ENCODE data around the gene SORBS2.
A peak's percentile ranks its signal among the peaks of the same experiment; 100 is the strongest.
"Not testable (repeated sequence)": the region's sequence is repeated elsewhere in the genome, so short reads cannot be mapped to it uniquely, and the experiment has no call there.

SORBS2 gene

DNA sequence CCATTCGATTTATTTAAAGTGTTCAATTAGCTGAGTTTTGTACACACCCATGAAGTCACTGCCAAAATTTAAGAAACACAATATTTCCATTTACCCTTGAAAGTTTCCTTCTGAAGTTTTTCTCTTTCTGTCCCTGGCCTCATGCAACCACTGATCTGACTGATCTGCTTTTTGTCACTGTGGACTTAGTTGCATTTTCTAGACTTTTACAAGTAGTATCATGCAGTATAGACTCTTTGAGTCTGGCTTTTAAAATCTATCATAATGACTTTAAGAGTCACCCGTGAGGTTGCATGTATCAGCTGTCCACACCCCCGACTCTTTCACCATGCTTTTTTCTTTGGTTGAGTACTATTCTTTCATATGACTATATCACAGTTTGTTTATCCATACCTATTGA, 247.6 kb downstream of the SORBS2 start:
- H3K27ac ChIP-seq = no peak overlapping the region

DNA sequence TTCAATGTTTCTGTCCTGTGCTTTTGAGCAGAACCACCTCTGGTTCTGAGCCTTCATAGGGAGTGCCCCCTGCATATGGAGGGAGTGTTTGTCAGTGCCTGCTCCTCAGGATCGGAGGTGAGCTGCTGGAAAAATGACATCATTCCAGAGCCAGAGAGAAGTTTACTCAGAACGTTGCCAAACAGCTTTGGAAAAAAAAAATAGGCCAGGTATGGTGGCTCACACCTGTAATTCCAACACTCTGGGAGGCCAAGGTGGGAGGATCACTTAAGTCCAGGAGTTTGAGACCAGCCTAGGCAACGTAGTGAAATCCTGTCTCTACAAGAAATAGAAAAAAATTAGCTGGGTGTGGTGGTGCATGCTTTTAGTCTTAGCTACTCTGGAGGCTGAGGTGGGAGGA, 249.5 kb downstream of the SORBS2 start:
- TF ChIP-seq, protein P1, sequence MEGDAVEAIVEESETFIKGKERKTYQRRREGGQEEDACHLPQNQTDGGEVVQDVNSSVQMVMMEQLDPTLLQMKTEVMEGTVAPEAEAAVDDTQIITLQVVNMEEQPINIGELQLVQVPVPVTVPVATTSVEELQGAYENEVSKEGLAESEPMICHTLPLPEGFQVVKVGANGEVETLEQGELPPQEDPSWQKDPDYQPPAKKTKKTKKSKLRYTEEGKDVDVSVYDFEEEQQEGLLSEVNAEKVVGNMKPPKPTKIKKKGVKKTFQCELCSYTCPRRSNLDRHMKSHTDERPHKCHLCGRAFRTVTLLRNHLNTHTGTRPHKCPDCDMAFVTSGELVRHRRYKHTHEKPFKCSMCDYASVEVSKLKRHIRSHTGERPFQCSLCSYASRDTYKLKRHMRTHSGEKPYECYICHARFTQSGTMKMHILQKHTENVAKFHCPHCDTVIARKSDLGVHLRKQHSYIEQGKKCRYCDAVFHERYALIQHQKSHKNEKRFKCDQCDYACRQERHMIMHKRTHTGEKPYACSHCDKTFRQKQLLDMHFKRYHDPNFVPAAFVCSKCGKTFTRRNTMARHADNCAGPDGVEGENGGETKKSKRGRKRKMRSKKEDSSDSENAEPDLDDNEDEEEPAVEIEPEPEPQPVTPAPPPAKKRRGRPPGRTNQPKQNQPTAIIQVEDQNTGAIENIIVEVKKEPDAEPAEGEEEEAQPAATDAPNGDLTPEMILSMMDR (conservative IDR thresholded peaks at IDR 0.05; ENCODE audit: low read depth, low read length) = no peak
- Histone ChIP-seq H3K36me3 (ENCODE audit: insufficient read depth) (no peaks in the 10 kb centered on the region), H3K9ac (no peak overlapping the region), H3K27me3 (ENCODE audit: insufficient read depth, low read depth) (no peaks in the 10 kb centered on the region), H3K4me3 (IDR thresholded peaks at IDR 0.05; ENCODE audit: insufficient read depth, low read depth, low read length) (no peak overlapping the region), H3K4me2 (no peak overlapping the region), H3K79me2 (ENCODE audit: insufficient read depth, low read depth) (no peaks in the 10 kb centered on the region), H3K4me1 (ENCODE audit: low read depth, poor library complexity, severe bottlenecking) (peaks cover 28% of the 10 kb centered on the region), H2AFZ (ENCODE audit: low read depth) (no peak overlapping the region), H3K27ac (no peak overlapping the region), H4K20me1 (ENCODE audit: insufficient read depth) (no peaks in the 10 kb centered on the region)

More for the DNA sequence above, 247.6 kb downstream of the SORBS2 start:
- H3K4me1 ChIP-seq (ENCODE audit: low read depth, poor library complexity, severe bottlenecking) = peaks cover 15% of the 10 kb centered on the region
- no peaks in the 10 kb centered on the region for H3K27me3 ChIP-seq (ENCODE audit: insufficient read depth, low read depth)
- H2AFZ ChIP-seq (ENCODE audit: low read depth) = no peak overlapping the region
- H3K4me3 ChIP-seq (IDR thresholded peaks at IDR 0.05; ENCODE audit: insufficient read depth, low read depth, low read length) = no peak overlapping the region
- H3K36me3 ChIP-seq (ENCODE audit: insufficient read depth) = no peaks in the 10 kb centered on the region
- H3K4me2 ChIP-seq = no peak overlapping the region
- no peaks in the 10 kb centered on the region for H3K79me2 ChIP-seq (ENCODE audit: insufficient read depth, low read depth)
- no peak overlapping the region for H3K9ac ChIP-seq
- H4K20me1 ChIP-seq (ENCODE audit: insufficient read depth) = no peaks in the 10 kb centered on the region
- TF ChIP-seq, protein P1 (conservative IDR thresholded peaks at IDR 0.05; ENCODE audit: low read depth, low read length) = no peak

- peak overlapping the region; percentile 82 for H2AFZ ChIP-seq (ENCODE audit: low read depth)
- H3K4me1 ChIP-seq (ENCODE audit: low read depth, poor library complexity, severe bottlenecking) = peaks cover 38% of the 10 kb centered on the region
- no peaks in the 10 kb centered on the region for H4K20me1 ChIP-seq (ENCODE audit: insufficient read depth)
- H3K27me3 ChIP-seq (ENCODE audit: insufficient read depth, low read depth) = no peaks in the 10 kb centered on the region
- peak overlapping the region; percentile 69 for H3K4me2 ChIP-seq
- H3K36me3 ChIP-seq (ENCODE audit: insufficient read depth) = no peaks in the 10 kb centered on the region
- no peak overlapping the region for H3K4me3 ChIP-seq (IDR thresholded peaks at IDR 0.05; ENCODE audit: insufficient read depth, low read depth, low read length)
- peak overlapping the region; percentile 64 for H3K27ac ChIP-seq
- TF ChIP-seq, protein P1 (conservative IDR thresholded peaks at IDR 0.05; ENCODE audit: low read depth, low read length) = no peak
- no peaks in the 10 kb centered on the region for H3K79me2 ChIP-seq (ENCODE audit: insufficient read depth, low read depth)
- peak overlapping the region; percentile 45; the same call in 1 of the 2 replicates for H3K9ac ChIP-seq
These were observed 251.7 kb downstream of the SORBS2 start for GRCh38 chr4:185560316-185560715.

DNA sequence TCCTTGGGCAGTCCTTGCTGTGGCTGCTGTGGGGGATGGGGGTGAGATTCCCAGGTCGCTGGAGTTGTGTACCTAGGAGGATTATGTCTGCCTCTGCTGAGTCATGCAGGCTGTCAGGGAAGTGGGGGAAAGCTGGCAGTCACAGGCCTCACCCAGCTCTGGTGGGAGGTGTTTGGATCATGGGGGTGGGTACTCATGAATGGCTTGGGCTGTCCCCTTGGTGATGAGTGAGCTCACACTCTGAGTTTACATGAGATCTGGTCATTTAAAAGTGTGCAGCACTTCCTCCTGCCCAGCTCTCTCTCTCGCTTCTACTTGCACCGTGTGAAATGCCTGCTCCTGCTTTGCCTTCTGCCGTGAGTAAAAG, 252.1 kb downstream of the SORBS2 start:
- Histone ChIP-seq H3K27me3 (ENCODE audit: insufficient read depth, low read depth) (no peaks in the 10 kb centered on the region), H3K36me3 (ENCODE audit: insufficient read depth) (no peaks in the 10 kb centered on the region), H3K4me2 (peak overlapping the region; percentile 69), H2AFZ (ENCODE audit: low read depth) (peak overlapping the region; percentile 82), H4K20me1 (ENCODE audit: insufficient read depth) (no peaks in the 10 kb centered on the region), H3K79me2 (ENCODE audit: insufficient read depth, low read depth) (no peaks in the 10 kb centered on the region), H3K4me1 (ENCODE audit: low read depth, poor library complexity, severe bottlenecking) (peaks cover 38% of the 10 kb centered on the region), H3K9ac (peak overlapping the region; percentile 45; the same call in 1 of the 2 replicates), H3K27ac (peak overlapping the region; percentile 64), H3K4me3 (IDR thresholded peaks at IDR 0.05; ENCODE audit: insufficient read depth, low read depth, low read length) (no peak overlapping the region)
- TF ChIP-seq, protein P1 (conservative IDR thresholded peaks at IDR 0.05; ENCODE audit: low read depth, low read length) = no peak

GRCh38 chr4:185559251-185559914, 252.6 kb downstream of the SORBS2 start:
- H3K4me3 ChIP-seq (IDR thresholded peaks at IDR 0.05; ENCODE audit: insufficient read depth, low read depth, low read length); H4K20me1 ChIP-seq (ENCODE audit: insufficient read depth); H3K79me2 ChIP-seq (ENCODE audit: insufficient read depth, low read depth); H3K36me3 ChIP-seq (ENCODE audit: insufficient read depth); H3K27me3 ChIP-seq (ENCODE audit: insufficient read depth, low read depth): not testable (repeated sequence)
- H3K27ac ChIP-seq = peak overlapping the region; percentile 64
- H3K9ac ChIP-seq = peak overlapping the region; percentile 45; the same call in 1 of the 2 replicates
- H3K4me2 ChIP-seq = peak overlapping the region; percentile 69
- H3K4me1 ChIP-seq (ENCODE audit: low read depth, poor library complexity, severe bottlenecking) = peaks cover 38% of the 10 kb centered on the region
- H2AFZ ChIP-seq (ENCODE audit: low read depth) = peak overlapping the region; percentile 82

Data from KMS-11 (cell line).